Fibroblast of lung (primary cell): ENCODE data around the gene TSPAN9. TPM values are rescaled to one million over a fixed set of nuclear protein-coding genes. Genes with fewer than 3 reads are reported as not detected.

Experiments
- DNase-seq, 2 donors: peaks; one replicate each; pipeline versions ENCODE4 v3.0.0 to v3.0.0-alpha.2; 2010; ENCODE audit warnings: low read depth in 2 of 2
- H2AFZ ChIP-seq: 2 replicates; pipeline ENCODE4 v1.5.1; 2012; ENCODE audit warnings: low read length, control low read depth, inconsistent platforms
- H3K27ac ChIP-seq: 2 replicates; pipeline ENCODE4 v1.5.1; 2011; ENCODE audit warnings: low read length, control low read depth; ENCODE audit not compliant: insufficient read depth
- H3K27me3 ChIP-seq: 2 replicates; pipeline ENCODE4 v1.5.1; 2011; ENCODE audit warnings: mild to moderate bottlenecking, low read length; ENCODE audit not compliant: control insufficient read depth, insufficient read depth
- H3K36me3 ChIP-seq: 2 replicates; pipeline ENCODE4 v1.5.1; 2011; ENCODE audit warnings: low read length; ENCODE audit not compliant: control insufficient read depth, insufficient read depth
- H3K4me1 ChIP-seq: 2 replicates; pipeline ENCODE4 v1.5.1; 2011; ENCODE audit warnings: low read length; ENCODE audit not compliant: control insufficient read depth, insufficient read depth; ENCODE audit errors: extremely low read depth
- H3K4me2 ChIP-seq: 2 replicates; pipeline ENCODE4 v1.5.1; 2011; ENCODE audit warnings: low read length, control low read depth; ENCODE audit not compliant: insufficient read depth; ENCODE audit errors: extremely low read depth
- H3K4me3 ChIP-seq, 4 experiments: fragments of 200-600 bp in 1 of 4; sonication (generic) in 1 of 4; replicated peaks in 1 of 4; 2 replicates each; pipeline ENCODE4 v1.5.1; 2011 to 2016; ENCODE audit warnings: low read length in 4 of 4, low read depth in 3 of 4, mild to moderate bottlenecking in 3 of 4, control low read depth in 2 of 4, inconsistent platforms in 1 of 4, mixed read lengths in 1 of 4; ENCODE audit not compliant: insufficient read depth in 1 of 4; ENCODE audit errors: control extremely low read depth in 1 of 4
- H3K79me2 ChIP-seq: 2 replicates; pipeline ENCODE4 v1.5.1; 2012; ENCODE audit warnings: mild to moderate bottlenecking, low read length, inconsistent platforms; ENCODE audit not compliant: control insufficient read depth, insufficient read depth
- H3K9ac ChIP-seq: 2 replicates; pipeline ENCODE4 v1.5.1; 2011; ENCODE audit warnings: mild to moderate bottlenecking, low read length, control low read depth; ENCODE audit not compliant: insufficient read depth
- H3K9me3 ChIP-seq: 2 replicates; pipeline ENCODE4 v1.5.1; 2012; ENCODE audit warnings: low read depth, low read length; ENCODE audit not compliant: control insufficient read depth, insufficient read depth
- H4K20me1 ChIP-seq: 2 replicates; pipeline ENCODE4 v1.5.1; 2011; ENCODE audit warnings: low read length; ENCODE audit not compliant: control insufficient read depth, insufficient read depth; ENCODE audit errors: extremely low read depth
- CTCF ChIP-seq, 2 donors: IDR thresholded peaks in 1 of 2; conservative IDR thresholded peaks in 1 of 2; 1 replicate in 1 of 2; 2 replicates in 1 of 2; pipeline ENCODE4 v1.5.1; 2011 to 2012; ENCODE audit warnings: low read length in 2 of 2, control low read depth in 1 of 2, inconsistent platforms in 1 of 2, low read depth in 1 of 2, mild to moderate bottlenecking in 1 of 2
- EZH2 ChIP-seq: IDR thresholded peaks from 2 replicates; pipeline ENCODE4 v1.5.1; 2012; ENCODE audit warnings: low read length, control low read depth, mild to moderate bottlenecking; ENCODE audit errors: missing control alignments
- polyA plus RNA-seq, 2 donors: library from polyadenylated mRNA; depleted of rRNA in 1 of 2; stranded (reverse) in 1 of 2; unstranded in 1 of 2; fragments of >200 nt; gene quantifications; 2 replicates each; pipeline ENCODE4 v1.2.1, GENCODE V29; 2011 to 2012; ENCODE audit warnings: missing spikeins in 1 of 2
- total RNA-seq: library from RNA; depleted of rRNA; stranded (reverse); fragments of >200 nt; gene quantifications from 2 replicates; pipeline ENCODE4 v1.2.1, GENCODE V29; 2014

TSPAN9 gene
- total and polyA plus RNA-seq, 2 donors (not counting 1 experiment from before 2014, with no cell fraction given), result 31.1 to 35.2 TPM

- Histone ChIP-seq H2AFZ (no peak overlapping the region), H3K4me2 (no peak overlapping the region), H3K27ac (no peak overlapping the region), H3K4me1 (peaks cover 8% of the 10 kb centered on the region), H3K27me3 (no peaks in the 10 kb centered on the region), H3K9ac (no peak overlapping the region), H3K4me3 (no peak overlapping the region), H3K36me3 (no peaks in the 10 kb centered on the region), H3K79me2 (no peaks in the 10 kb centered on the region), H4K20me1 (no peaks in the 10 kb centered on the region), H3K9me3 (no peaks in the 10 kb centered on the region)
- TF ChIP-seq CTCF (conservative IDR thresholded peaks at IDR 0.05 in 1 of 2, IDR thresholded peaks at IDR 0.05 in 1 of 2; ENCODE audit: low read depth in 1 of 2, low read length in 2 of 2), result no peak
- TF ChIP-seq EZH2, result no peak
- peak in 1 of 2 donors; percentile 55 for DNase-seq
Observed at GRCh38 chr12:3107954-3108353, 30.8 kb downstream of the TSPAN9 start.

- H3K27ac ChIP-seq, result no peak overlapping the region
- H3K9me3 ChIP-seq, result no peaks in the 10 kb centered on the region
- no peaks in the 10 kb centered on the region for H3K79me2 ChIP-seq
- no peaks in the 10 kb centered on the region for H3K27me3 ChIP-seq
- H3K36me3 ChIP-seq, result no peaks in the 10 kb centered on the region
- no peak overlapping the region for H3K4me2 ChIP-seq
- no peaks in the 10 kb centered on the region for H3K4me1 ChIP-seq
- no peak overlapping the region for H3K4me3 ChIP-seq
- H2AFZ ChIP-seq, result no peak overlapping the region
- TF ChIP-seq CTCF (conservative IDR thresholded peaks at IDR 0.05 in 1 of 2, IDR thresholded peaks at IDR 0.05 in 1 of 2; ENCODE audit: low read depth in 1 of 2, low read length in 2 of 2) (no peak), EZH2 (no peak)
- no peaks in the 10 kb centered on the region for H4K20me1 ChIP-seq
- DNase-seq, result no peak
- H3K9ac ChIP-seq, result no peak overlapping the region
Observed at GRCh38 chr12:3110578-3110977, 33.4 kb downstream of the TSPAN9 start.

- Histone ChIP-seq H3K9ac (no peak overlapping the region), H3K79me2 (no peaks in the 10 kb centered on the region), H3K4me2 (no peak overlapping the region), H4K20me1 (no peaks in the 10 kb centered on the region), H3K36me3 (no peaks in the 10 kb centered on the region), H3K9me3 (no peaks in the 10 kb centered on the region), H2AFZ (no peak overlapping the region), H3K27ac (no peak overlapping the region), H3K4me1 (peaks cover 12% of the 10 kb centered on the region), H3K27me3 (no peaks in the 10 kb centered on the region), H3K4me3 (no peak overlapping the region)
- no peak for DNase-seq
- TF ChIP-seq CTCF (conservative IDR thresholded peaks at IDR 0.05 in 1 of 2, IDR thresholded peaks at IDR 0.05 in 1 of 2; ENCODE audit: low read depth in 1 of 2, low read length in 2 of 2), result no peak
- TF ChIP-seq EZH2, result no peak
Observed at GRCh38 chr12:3113671-3114325, 36.6 kb downstream of the TSPAN9 start.
